Measurements from ENCODE around the gene NOTUM.
"Not testable (repeated sequence)": the region's sequence is repeated elsewhere in the genome, so short reads cannot be mapped to it uniquely, and the experiment has no call there.

The NOTUM gene

DNA sequence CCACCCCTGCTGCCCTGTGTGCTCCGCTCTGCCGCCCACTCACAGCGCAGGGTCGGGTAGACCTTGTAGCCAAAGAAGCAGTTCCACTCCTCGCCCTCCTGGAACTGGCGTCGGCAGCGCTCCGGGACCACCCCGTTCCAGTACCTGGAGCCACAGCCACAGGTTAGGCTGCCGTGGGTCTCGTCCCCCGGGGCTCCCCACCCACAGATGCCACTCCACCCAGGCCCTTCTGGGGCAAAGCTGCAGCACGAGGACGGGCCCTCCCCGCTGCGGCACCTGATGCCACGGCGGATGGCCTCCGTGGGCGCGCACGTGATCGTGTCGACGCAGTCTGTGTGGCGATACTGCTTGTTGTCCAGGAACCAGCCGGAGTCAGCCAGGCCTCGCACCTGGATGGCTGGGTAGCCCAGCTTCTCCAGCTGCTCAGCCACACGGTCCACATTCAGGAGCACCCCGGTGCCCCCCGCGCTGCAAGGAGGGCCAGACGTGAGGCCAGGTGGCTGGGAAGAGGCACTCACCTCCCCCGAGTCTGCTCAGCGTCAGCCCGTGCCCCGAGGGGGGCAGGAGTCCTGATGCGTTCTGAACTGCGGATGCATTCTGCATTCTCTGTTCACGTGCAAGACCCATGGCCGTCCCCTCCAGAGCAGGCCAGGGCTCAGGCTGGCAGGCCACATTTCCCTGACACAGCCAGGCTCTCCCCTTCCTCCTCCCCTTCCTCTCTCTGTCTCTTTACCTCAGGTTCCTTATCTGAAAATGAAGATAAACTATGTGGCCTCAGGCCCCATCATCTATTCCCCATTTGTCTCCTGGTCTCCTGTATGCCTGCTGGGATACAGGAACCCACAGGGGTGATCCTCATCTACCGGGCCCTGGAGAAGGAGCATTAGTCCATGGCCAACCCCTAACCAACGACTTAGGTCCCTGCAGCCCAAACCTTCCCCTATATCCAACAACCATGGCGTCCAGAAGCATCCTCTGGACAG, 4.1 kb downstream of the NOTUM start:
- no peak for DNase-seq

DNA sequence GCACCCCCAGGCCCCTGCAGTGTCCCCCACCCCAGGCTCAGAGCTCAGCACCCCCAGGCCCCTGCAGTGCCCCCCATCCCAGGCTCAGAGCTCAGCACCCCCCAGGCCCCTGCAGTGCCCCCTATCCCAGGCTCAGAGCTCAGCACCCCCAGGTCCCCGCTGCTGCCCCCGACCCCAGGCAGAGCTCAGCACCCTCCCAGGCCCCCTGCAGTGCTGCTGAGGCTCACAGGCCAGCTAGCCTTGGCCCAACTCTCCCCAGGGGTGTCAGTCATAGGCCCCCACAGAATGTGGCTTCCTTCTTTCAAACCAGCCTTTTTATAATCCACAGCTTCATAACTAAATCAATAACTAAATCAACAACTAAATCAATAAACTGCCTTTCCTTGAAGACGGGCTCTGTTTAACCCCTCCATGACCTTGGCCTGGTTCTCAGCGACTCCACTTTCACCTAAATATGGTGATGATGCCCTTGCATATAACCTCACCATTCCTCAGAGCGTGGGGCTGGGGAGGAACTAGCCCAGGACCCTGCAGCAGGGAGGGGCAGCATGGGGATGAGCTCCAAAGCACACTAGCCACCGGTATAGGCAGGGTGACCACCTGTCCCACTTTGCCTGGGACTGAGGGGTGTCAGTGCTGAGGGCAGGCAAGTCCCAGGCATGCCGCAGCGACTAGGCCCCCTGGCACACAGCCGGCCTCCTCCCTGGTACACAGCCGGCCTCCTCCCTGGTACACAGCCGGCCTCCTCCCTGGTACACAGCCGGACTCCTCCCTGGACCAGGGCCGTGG, 5.0 kb downstream of the NOTUM start:
- DNase-seq: no peak

DNA sequence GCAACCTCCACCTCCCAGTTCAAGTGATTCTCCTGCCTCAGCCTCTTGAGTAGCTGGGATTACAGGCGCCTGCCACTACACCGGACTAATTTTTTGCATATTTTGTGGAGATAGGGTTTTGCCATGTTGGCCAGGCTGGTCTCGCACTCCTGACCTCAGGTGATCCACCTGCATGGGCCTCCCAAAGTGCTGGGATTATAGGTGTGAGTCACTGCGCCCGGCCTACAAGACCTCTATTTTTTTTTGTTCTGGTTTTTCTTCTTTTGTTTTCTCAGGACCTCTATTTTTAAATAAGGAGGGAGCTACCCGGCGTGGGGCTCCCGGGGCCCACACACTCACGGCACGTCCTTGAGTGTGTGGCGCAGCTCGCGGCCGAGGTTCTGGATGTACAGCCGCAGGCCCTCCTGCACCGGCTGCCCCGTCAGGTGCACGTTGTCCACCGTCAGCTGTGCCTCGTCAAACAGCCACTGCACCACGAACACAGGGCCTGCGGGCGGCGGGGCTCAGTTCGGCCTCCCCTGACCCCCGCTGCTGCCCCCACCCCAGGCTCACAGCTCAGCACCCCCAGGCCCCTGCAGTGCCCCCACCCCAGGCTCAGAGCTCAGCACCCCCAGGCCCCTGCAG, 5.8 kb downstream of the NOTUM start:
- no peak for DNase-seq

DNA sequence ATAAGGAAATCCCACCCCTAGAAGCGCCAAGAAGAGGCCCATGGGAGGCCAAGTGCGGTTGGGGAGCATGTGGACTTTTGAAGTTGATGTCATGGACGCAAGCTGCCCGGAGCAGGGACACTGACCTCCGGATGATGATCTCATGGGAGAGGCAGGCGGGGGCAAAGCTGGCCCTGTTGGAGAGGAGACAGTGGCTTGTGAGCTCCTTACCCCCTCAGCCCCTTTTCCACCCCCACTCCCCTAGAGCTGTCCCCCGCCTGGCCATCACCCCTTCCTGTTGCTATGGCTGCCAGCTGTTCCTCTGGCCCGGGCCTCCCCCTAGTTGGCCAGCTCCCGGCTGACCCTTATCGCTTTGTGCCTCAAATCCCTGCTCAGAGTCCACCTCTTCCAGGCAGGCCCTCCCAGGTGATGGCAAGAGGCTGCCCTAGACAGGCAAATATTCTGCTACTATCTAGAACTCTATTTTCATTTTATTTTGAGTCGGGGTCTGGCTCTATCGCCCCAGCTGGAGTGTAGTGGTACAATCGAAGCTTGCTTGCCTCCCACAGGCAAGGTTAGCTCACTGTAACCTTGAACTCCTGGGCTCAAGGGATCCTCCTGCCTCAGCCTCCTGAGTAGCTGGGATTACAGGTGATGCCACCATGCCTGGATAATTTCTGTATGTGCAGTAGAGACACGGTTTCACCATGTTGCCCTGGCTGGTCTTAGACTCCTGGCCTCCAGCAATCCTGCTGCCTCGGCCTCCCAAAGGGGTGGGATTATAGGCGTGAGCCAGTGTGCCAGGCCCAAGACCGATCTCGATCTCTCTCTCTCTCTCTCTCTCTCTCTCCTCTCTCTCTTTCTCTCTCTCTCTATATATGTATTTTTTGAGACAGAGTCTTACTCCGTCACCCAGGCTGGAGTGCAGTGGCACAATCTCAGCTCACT, 6.6 kb downstream of the NOTUM start:
- no peak for DNase-seq

DNA sequence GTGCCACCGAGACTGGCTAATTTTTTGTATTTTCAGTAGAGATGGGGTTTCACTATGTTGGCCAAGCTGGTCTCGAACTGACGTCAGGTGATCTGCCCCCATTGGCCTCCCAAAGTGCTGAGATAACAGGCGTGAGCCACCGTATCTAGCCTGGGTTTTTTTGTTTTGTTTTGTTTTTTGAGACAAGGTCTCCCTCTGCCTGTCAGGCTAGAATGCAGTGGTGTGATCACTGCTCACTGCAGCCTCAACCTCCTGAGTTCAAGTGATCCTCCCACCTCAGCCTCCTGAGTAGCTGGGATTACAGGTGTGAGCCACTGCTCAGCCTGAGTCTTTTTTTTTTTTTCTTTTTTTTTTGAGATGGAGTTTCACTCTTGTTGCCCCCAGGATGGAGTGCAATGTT, 7.5 kb downstream of the NOTUM start:
- DNase-seq: not testable (repeated sequence)

DNA sequence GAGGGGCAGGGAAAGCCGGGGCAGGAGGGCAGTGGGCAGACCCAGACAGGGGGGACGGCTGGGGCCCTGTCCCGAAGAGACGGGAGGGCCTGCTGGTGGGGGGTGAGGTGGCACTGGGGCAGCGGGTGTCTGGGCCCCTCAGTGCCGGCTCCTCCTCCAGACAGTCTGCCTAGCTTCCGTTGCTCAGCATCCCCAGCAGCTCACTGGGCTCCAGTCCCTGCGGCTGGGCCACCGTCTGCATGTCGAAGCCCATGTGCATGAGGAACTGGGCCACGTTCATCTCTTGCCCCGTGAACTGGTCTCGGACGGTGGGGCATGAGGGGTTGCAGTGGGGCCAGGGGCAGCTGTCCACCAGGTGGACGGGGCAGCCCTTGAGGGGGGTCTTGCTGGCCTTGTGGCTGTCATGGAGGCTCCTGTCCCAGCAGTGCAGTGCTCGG, 8.2 kb downstream of the NOTUM start:
- DNase-seq: no peak

DNA sequence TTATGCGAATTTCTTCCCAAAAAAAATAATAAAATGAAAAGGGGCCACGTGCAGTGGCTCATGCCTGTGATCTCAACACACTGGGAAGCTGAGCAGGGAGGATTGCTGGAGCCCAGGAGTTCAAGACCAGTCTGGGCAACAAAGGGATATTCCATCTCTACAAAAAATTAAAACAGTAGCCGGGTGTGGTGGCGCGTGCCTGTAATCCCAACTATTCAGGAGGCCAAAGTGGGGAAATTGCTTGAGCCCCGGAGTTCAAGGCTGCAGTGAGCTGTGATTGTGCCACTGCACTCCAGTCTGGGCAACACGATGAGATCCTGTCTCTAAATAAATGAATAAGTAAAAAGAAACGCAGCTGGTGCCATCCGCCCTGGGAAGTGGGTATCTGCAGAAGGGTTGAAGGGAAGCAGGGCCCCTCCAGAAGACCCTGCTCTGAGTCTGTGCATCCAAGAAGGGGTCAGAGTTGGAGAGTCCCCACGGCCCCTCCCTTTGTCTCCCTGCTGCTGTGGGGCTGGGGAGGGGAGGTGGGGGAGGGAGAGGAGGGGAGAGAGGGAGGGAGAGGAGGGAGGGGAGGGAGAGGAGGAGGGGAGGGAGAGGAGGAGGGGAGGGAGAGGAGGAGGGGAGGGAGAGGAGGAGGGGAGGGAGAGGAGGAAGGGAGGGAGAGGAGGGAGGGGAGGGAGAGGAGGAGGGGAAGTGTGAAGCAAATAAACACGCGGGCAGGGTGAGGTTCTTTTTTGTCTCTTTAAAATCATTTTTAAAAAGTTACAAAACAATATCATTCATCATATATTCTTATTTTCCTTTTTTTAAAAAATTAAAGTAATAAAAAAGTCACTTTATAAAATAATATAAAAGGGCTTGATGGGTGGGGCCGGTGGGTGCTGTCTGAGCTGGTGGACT, 9.0 kb downstream of the NOTUM start:
- no peak for DNase-seq

DNA sequence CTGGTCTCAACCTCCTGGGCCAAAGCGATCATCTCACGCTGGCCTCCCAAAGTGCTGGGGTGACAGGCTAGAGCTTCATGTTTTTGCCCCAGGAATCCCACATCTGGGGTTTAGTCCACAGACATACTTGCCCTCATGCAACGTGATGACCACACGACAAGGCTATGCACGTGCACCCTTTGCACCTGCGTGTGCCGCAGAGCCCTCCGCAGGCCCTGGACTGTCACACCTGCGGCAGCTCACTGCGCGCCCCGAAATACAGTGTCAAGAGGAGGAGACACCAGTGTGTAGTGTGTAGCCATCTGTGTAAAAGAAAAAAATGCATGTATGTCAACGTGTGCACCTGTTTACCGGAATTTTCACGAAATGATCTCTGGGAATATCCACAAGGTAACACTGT, 10.5 kb downstream of the NOTUM start:
- DNase-seq: no peak

DNA sequence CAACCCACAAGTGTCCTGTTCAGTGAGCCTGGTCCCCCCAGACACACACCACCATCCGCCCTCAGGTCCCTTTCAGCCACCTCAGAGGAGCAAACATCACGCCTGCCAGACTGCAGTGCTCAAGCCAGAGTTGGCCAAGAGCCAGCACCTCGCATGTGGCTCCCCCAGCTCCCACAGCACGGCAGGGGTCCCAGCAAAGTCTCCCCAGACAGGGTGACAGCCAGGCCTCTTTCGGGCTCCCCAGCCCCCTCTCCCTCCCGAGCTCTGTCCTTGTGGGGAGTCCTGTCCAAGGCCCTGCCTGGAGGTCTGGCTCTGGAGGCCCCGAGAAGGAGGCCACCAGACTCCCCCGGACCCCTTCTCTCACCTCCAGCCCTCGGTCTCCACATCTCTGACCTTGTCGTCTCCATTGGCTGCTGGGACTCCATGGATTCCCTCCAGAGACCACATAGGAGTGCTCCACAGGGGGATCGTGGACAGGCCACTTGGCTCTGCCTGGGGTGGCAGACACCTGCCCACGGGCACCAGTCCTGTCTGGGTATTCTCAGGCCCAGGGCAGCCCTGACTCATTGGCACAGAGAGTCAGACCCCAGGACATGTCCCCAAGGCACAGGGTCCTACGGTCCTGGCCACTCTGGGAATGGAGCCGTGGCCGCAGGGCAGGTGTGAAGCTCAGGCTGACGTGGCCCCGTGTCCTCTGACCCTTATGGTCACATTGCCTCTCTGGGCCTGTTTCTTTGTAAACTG, 12.2 kb downstream of the NOTUM start:
- no peak for DNase-seq

DNA sequence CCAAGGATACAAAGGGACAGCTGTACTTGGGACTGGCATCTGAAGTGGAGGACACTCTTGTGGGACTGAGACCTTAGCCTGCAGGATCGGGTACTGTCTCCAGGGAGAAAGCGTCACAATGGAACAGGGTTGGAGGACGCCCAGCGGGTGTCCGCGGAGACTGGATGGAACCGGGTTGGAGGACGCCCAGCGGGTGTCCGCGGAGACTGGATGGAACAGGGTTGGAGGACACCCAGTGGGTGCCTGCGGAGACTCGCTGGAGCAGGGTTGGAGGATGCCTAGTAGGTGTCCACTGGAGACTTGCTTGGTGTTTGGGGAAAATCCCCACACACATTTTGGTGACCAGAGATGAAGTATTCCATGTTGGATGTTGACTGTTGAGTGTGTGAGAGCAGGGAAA, 13.8 kb downstream of the NOTUM start, which contains the start of gene MYADML2:
Gene MYADML2 (minus strand): TSS at position 45 of the 400 bp plus-strand sequence. CDS start 5,492 bp downstream, outside the sequence.
- DNase-seq: no peak

DNA sequence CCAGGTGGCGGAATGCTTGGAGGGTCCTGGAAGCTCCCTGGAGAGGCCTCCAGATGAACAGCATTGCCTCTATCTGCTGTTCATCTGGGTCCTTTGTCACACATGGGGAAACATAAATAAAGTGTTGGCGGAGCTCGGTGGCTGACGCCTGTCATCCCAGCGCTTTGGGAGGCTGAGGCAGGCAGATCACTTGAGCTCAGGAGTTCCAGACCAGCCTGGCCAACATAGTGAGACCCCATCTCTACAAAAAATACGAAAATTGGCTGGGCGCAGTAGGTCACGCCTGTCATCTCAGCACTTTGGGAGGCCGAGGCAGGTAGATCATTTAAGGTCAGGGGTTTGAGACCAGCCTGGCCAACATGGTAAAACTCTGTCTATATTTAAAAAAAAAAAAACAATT, 16.1 kb downstream of the NOTUM start:
- no peak for DNase-seq

DNA sequence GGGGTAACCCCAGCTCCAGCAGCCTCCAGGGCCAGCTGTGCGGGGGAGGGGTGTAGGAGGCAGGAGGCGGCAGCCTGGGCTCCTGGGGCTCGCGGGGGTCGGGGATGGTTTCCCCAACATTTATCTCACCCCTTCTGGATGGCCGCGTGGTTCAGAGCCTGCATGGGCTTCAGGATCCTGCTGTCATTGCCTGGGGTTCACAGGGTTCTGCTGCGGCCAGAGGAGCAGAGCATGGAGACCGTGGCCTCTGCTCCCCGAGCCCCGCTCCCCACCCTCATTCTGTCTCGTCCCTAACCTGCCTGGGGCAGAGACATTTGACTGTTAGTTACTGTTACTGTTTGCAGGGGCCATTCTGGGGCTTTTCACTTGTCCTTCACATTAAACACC, 18.8 kb downstream of the NOTUM start:
- no peak for DNase-seq

DNA sequence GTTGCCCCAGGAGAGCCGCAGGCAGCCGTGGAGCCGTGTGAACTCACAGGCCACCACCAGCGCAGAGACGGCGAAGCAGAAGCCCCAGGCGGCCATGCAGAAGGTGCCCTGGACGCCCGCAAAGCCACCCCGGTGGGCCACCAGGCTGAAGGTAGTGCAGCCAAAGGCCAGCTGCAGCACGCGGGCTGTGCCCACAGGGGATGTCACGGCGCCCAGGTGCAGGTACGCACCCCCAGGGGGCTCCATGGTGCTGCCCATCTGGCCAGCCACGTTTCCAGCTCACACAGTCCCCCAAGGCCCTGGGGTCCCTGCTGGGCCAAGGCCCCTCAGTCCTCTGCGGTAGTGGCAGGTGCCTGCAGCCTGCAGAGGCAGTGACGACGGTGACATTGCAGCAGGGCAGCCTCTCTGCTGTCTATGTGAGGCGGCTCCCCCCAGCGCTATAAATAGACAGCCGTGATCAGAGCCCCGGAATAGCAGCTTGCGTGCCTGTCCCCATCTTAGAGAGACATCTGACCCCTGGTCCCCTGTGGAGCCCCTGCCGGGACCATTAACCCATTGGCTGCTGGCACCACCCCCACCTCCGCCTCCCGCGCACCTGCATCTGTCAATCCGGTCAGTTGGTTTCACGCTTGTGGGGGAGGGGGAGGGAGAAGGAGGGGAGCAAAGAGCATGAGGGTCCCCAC, 19.4 kb downstream of the NOTUM start:
- DNase-seq: no peak

DNA sequence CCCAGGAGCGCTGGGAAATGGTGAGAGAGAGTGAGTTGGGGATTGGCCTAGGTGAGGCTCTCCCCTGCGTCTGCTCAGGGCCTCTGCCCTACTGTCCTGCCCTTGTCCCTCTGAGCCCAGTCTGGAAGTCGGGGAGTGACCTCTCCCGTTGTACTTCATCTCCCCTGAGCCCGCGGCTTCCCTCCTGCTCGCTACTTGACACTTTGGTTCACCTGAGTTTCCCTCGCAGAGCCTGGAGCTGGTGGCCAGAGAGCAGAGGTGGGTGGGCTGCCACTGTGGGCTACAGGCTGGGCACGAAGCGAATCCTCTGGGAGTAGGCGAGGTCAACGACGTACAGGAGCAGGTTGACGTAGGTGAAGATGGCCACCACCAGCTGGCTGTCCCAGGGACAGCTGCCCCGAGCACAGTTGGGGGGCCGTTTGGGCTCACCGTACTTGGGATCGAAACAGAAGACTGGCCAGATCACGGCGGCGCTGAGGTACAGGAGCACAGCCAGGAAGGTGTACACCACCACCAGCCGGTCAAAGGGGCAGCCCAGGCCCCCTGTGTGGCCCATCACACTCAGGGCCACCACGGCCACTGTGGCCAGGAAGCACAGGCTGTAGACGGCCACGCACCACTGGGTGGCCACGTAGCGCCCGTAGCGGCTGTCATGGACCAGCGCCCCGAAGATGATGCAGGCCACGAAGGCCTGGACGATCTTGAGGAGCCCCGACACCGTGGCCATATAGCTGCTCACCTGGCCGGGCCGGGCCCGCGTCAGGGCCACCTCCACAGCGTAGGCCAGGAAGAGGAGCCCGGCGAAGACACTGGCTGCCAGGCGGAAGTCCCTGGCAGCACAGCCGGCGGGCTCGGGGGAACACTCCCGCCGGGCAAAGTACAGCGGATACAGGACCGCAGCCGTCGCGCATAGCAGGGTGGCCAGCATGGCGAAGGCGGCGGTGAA, 20.2 kb downstream of the NOTUM start:
- no peak for DNase-seq

DNA sequence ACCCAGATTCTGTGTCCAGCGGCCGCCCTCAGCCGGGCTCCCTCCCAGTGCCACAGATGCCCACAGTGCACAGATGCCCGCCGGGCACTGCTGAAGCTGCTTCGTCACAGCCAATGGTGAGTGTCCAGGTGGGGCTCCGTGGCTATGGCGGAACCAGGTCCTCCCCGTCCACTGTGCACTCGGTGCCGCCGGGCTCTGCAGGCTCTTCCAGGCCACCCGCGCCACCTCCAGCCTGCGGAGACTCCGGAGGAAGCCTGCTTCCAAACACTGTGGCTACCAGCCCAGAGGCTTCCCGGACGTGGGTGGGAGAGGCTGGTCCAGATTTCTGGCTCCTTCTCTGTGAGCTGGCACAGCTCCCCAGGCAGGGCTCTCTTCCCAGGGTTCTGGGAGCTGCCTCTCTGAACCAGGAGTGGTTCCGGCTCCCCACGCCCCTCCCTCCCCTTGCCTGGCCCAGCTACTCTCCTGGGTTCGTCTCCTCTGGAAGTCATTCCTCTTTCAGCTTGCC, 21.1 kb downstream of the NOTUM start:
- no peak for DNase-seq

DNA sequence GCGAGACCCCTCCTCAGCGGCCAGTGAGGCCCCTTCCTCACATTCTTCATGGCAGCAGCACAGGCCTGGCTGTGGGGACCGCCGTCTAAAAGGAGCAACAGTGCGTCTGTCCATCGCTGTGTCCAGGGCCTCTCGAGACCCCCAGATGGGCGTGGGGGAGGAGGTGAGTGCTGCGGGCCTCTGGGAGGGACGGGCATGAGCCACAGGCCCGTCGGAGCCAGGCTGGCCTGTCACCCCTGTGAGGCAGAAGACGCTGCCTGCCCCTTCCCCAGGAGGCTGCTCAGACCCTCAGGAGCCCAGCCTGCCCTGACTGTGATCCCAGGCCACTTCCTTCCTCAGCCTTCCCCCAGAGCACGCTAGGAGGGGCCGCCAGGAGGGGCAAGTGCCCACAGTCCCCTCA, 21.8 kb downstream of the NOTUM start:
- no peak for DNase-seq

DNA sequence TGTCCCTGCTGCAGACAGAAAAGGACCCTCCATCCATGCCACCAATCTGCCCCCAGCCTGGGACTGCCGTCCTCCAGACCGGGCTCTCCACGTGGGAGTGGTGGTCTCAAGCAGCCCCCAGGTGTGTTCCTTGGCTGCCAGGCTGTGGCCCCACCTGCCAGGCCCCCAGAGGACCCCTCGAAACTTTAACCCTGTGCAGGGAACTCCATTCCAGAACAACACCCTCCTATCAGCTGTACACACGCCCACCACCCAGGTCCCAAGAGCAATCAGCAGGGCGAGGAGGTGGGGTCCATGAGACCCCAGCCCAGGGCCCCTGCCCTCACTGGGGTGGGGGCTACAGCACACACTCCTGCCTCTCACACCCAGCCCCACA, 25.3 kb downstream of the NOTUM start:
- no peak for DNase-seq
